SK-N-SH treated with all-trans-retinoic acid at 6 μM for 48 hours (cell line): Measurements from ENCODE around the gene AGTPBP1.

Source experiments
- ATAC-seq: fragments of 200-7000 bp; cut with Tn5 transposase; 3 replicates; pipeline ENCODE4 v1.9.1; 2020; ENCODE audit warnings: mild to moderate bottlenecking, moderate library complexity
- ARNTL ChIP-seq: fragments of 450-650 bp; formaldehyde crosslinking; IDR thresholded peaks from 2 replicates; pipeline ENCODE4 v1.5.0; 2020; ENCODE audit warnings: low read depth, mild to moderate bottlenecking, moderate library complexity, borderline replicate concordance
- BACH2 ChIP-seq: fragments of 250-450 bp; sonication (Bioruptor Pico); IDR thresholded peaks from 2 replicates; pipeline ENCODE4 v1.9.0; 2021; ENCODE audit warnings: mild to moderate bottlenecking, borderline replicate concordance
- CSDC2 ChIP-seq: fragments of 250-450 bp; sonication (Bioruptor Pico); IDR thresholded peaks from 2 replicates; pipeline ENCODE4 v1.5.0; 2020; ENCODE audit warnings: mild to moderate bottlenecking, moderate library complexity
- CSRNP3 ChIP-seq: fragments of 250-450 bp; sonication (Bioruptor Pico); IDR thresholded peaks from 2 replicates; pipeline ENCODE4 v1.5.1; 2021; ENCODE audit warnings: mild to moderate bottlenecking, moderate library complexity
- ESRRG ChIP-seq: fragments of 250-450 bp; sonication (Bioruptor Pico); IDR thresholded peaks from 2 replicates; pipeline ENCODE4 v1.6.1; 2021; ENCODE audit warnings: mild to moderate bottlenecking
- GLIS3 ChIP-seq: fragments of 250-450 bp; sonication (Bioruptor Pico); IDR thresholded peaks from 2 replicates; pipeline ENCODE4 v1.5.0; 2020; ENCODE audit warnings: mild to moderate bottlenecking, moderate library complexity
- ISL1 ChIP-seq: fragments of 250-450 bp; sonication (Bioruptor Pico); IDR thresholded peaks from 2 replicates; pipeline ENCODE4 v2.1.2; 2022; ENCODE audit warnings: mild to moderate bottlenecking, moderate library complexity
- PATZ1 ChIP-seq: fragments of 250-450 bp; sonication (Bioruptor Pico); IDR thresholded peaks from 2 replicates; pipeline ENCODE4 v1.8.0; 2020; ENCODE audit warnings: mild to moderate bottlenecking, moderate library complexity, borderline replicate concordance
- POU6F1 ChIP-seq: fragments of 250-450 bp; sonication (Bioruptor Pico); IDR thresholded peaks from 2 replicates; pipeline ENCODE4 v1.8.0; 2021; ENCODE audit warnings: low read depth, mild to moderate bottlenecking, moderate library complexity, borderline replicate concordance
- PPARA ChIP-seq: fragments of 250-450 bp; sonication (Bioruptor Pico); IDR thresholded peaks from 2 replicates; pipeline ENCODE4 v1.5.0; 2020; ENCODE audit warnings: mild to moderate bottlenecking, borderline replicate concordance
- RARB ChIP-seq: fragments of 250-450 bp; sonication (Bioruptor Pico); IDR thresholded peaks from 2 replicates; pipeline ENCODE4 v1.8.0; 2021; ENCODE audit warnings: mild to moderate bottlenecking, moderate library complexity
- SNAI2 ChIP-seq: fragments of 250-450 bp; sonication (Bioruptor Pico); IDR thresholded peaks from 2 replicates; pipeline ENCODE4 v1.5.0; 2020; ENCODE audit warnings: mild to moderate bottlenecking, moderate library complexity
- TCF4 ChIP-seq: fragments of 250-450 bp; sonication (Bioruptor Pico); IDR thresholded peaks from 2 replicates; pipeline ENCODE4 v1.8.0; 2021; ENCODE audit warnings: mild to moderate bottlenecking, moderate library complexity, borderline replicate concordance
- TOX ChIP-seq: fragments of 250-450 bp; sonication (Bioruptor Pico); IDR thresholded peaks from 2 replicates; pipeline ENCODE4 v1.8.0; 2021; ENCODE audit warnings: mild to moderate bottlenecking, moderate library complexity, borderline replicate concordance
- TSHZ2 ChIP-seq: fragments of 250-450 bp; sonication (Bioruptor Pico); IDR thresholded peaks from 2 replicates; pipeline ENCODE4 v1.5.0; 2020; ENCODE audit warnings: mild to moderate bottlenecking, moderate library complexity
- ZC3H10 ChIP-seq: fragments of 250-450 bp; sonication (Bioruptor Pico); IDR thresholded peaks from 2 replicates; pipeline ENCODE4 v1.5.1; 2021; ENCODE audit warnings: mild to moderate bottlenecking, moderate library complexity
- ZFP3 ChIP-seq: fragments of 250-450 bp; sonication (Bioruptor Pico); IDR thresholded peaks from 2 replicates; pipeline ENCODE4 v1.5.0; 2020; ENCODE audit warnings: mild to moderate bottlenecking, moderate library complexity
- ZNF565 ChIP-seq: fragments of 450-650 bp; formaldehyde crosslinking; conservative IDR thresholded peaks from 2 replicates; pipeline ENCODE4 v1.5.0; 2020; ENCODE audit warnings: low read depth, mild to moderate bottlenecking, moderate library complexity
- ZNF8 ChIP-seq: fragments of 450-650 bp; formaldehyde crosslinking; IDR thresholded peaks from 2 replicates; pipeline ENCODE4 v1.5.0; 2020; ENCODE audit warnings: mild to moderate bottlenecking, moderate library complexity

AGTPBP1 gene

GRCh38 chr9:85717220-85717619, 24.5 kb downstream of the AGTPBP1 start:
- TF ChIP-seq SNAI2 (CRISPR knock-in tag) = no peak
- no peak for TF ChIP-seq ZNF8 (CRISPR knock-in tag)
- no peak for TF ChIP-seq TOX
- ATAC-seq = no peak

- ATAC-seq = no peak
- TF ChIP-seq BACH2 (no peak), ARNTL (CRISPR knock-in tag) (no peak), GLIS3 (CRISPR knock-in tag) (no peak), TOX (no peak), ZNF565 (no peak), CSRNP3 (CRISPR knock-in tag) (no peak), POU6F1 (no peak), TCF4 (CRISPR knock-in tag) (no peak), ZNF8 (CRISPR knock-in tag) (no peak), ISL1 (CRISPR knock-in tag) (no peak), TSHZ2 (CRISPR knock-in tag) (no peak), CSDC2 (CRISPR knock-in tag) (no peak)
Measured at GRCh38 chr9:85716031-85716877, 25.5 kb downstream of the AGTPBP1 start.

GRCh38 chr9:85715587-85715986, 26.2 kb downstream of the AGTPBP1 start:
- ATAC-seq = no peak
- TF ChIP-seq TSHZ2 (CRISPR knock-in tag) (no peak), PATZ1 (CRISPR knock-in tag) (no peak), CSDC2 (CRISPR knock-in tag) (no peak)
- TF ChIP-seq, all 23 proteins: peak for 0

- no peak for ATAC-seq
- no peak for TF ChIP-seq ZFP3 (CRISPR knock-in tag)
- TF ChIP-seq GLIS3 (CRISPR knock-in tag) = no peak
- TF ChIP-seq PATZ1 (CRISPR knock-in tag) = no peak
- no peak for TF ChIP-seq ZC3H10
- no peak for TF ChIP-seq TSHZ2 (CRISPR knock-in tag)
- TF ChIP-seq TCF4 (CRISPR knock-in tag) = no peak
- TF ChIP-seq ZNF8 (CRISPR knock-in tag) = no peak
- no peak for TF ChIP-seq SNAI2 (CRISPR knock-in tag)
- no peak for TF ChIP-seq TOX
- no peak for TF ChIP-seq PPARA (CRISPR knock-in tag)
- no peak for TF ChIP-seq RARB (CRISPR knock-in tag)
- TF ChIP-seq CSDC2 (CRISPR knock-in tag) = no peak
- TF ChIP-seq ESRRG = no peak
Measured at GRCh38 chr9:85713897-85714296, 27.9 kb downstream of the AGTPBP1 start.
